HG03103 (cell line): Measurements from ENCODE around the gene ASL.
"Not testable (repeated sequence)": the region's sequence is repeated elsewhere in the genome, so short reads cannot be mapped to it uniquely, and the experiment has no call there.

Experiments used
- ATAC-seq: cut with Tn5 transposase; IDR thresholded peaks from one replicate; pipeline ENCODE4 v1.9.1; 2021; ENCODE audit warnings: low read depth; ENCODE audit not compliant: unreplicated experiment

The ASL gene

GRCh38 chr7:66072208-66072607 is 3.4 kb upstream of the ASL start:
- not testable (repeated sequence) for ATAC-seq

- ATAC-seq: no peak
These were observed 1.1 kb downstream of the ASL start for GRCh38 chr7:66076462-66077329.

GRCh38 chr7:66078067-66078466 is 2.4 kb downstream of the ASL start:
- no peak for ATAC-seq

- no peak for ATAC-seq
These were observed 6.5 kb downstream of the ASL start for GRCh38 chr7:66082083-66082482.

GRCh38 chr7:66082886-66083415 is 7.3 kb downstream of the ASL start:
- no peak for ATAC-seq

GRCh38 chr7:66083677-66084076 is 8.1 kb downstream of the ASL start:
- ATAC-seq: no peak

- no peak for ATAC-seq
These were observed 13.5 kb downstream of the ASL start for GRCh38 chr7:66088861-66089838.

GRCh38 chr7:66092654-66093053 is 17.0 kb downstream of the ASL start:
- ATAC-seq: no peak

- ATAC-seq: no peak
These were observed 19.4 kb downstream of the ASL start for GRCh38 chr7:66095010-66095409.

GRCh38 chr7:66099232-66099550 is 23.6 kb downstream of the ASL start:
- ATAC-seq: no peak

GRCh38 chr7:66099551-66100407 is 24.2 kb downstream of the ASL start:
- ATAC-seq: peak; percentile 75

- no peak for ATAC-seq
These were observed 24.9 kb downstream of the ASL start for GRCh38 chr7:66100408-66101050.

GRCh38 chr7:66102168-66102567 is 26.5 kb downstream of the ASL start:
- not testable (repeated sequence) for ATAC-seq

- not testable (repeated sequence) for ATAC-seq
These were observed 28.4 kb downstream of the ASL start for GRCh38 chr7:66103994-66104393.

- ATAC-seq: no peak
These were observed 29.7 kb downstream of the ASL start for GRCh38 chr7:66105263-66105748.

GRCh38 chr7:66108410-66108809 is 32.8 kb downstream of the ASL start:
- not testable (repeated sequence) for ATAC-seq

GRCh38 chr7:66110856-66111255 is 35.2 kb downstream of the ASL start:
- ATAC-seq: no peak

GRCh38 chr7:66114743-66115649 is 39.4 kb downstream of the ASL start, which contains the start of gene CRCP:
TSS of gene CRCP (plus strand) at chr7:66114847. CDS start at chr7:66114963, 116 bp downstream.
- ATAC-seq: peak; percentile 88
